HL-60 (cell line): ENCODE data around the gene ADAMTS14.

Experiments used
- GABPA ChIP-seq: IDR thresholded peaks from 2 replicates; pipeline ENCODE4 v1.6.1; 2012; ENCODE audit warnings: low read depth
- POLR2AphosphoS5 ChIP-seq: IDR thresholded peaks from 2 replicates; pipeline ENCODE4 v1.6.1; 2012; ENCODE audit warnings: low read depth
- SPI1 ChIP-seq: IDR thresholded peaks from 2 replicates; pipeline ENCODE4 v1.6.1; 2012; ENCODE audit warnings: low read depth, mild to moderate bottlenecking, borderline replicate concordance
- TF ChIP-seq, protein P1 (sequence below): IDR thresholded peaks from one replicate; pipeline ENCODE4 v1.5.1; 2011; ENCODE audit warnings: low read length, control low read depth, inconsistent platforms; ENCODE audit not compliant: insufficient read depth
- TF ChIP-seq, protein P2 (sequence below): IDR thresholded peaks from 2 replicates; pipeline ENCODE4 v1.6.1; 2012; ENCODE audit warnings: low read depth; ENCODE audit not compliant: insufficient replicate concordance

DNA sequence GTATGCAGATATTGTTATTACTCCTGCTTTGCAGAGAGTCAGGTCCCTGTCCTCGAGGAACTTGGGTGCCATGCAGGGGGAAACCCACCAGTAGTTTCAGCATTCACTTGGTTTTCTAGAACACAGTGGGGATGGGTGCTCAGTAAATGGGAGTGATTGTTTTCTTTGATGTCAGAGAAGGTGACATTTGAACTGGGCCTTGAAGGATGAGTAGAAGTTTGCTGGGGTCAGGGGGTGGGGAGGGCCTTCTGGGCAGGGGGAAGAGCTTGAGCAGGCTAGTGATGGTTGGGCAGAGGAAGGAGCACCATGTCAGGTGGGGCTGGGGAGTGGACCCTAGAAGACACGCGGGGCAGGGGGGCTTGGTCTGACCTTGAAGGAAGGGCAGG, 5.9 kb downstream of the ADAMTS14 start:
- TF ChIP-seq POLR2AphosphoS5, result no peak
- TF ChIP-seq, protein P1, sequence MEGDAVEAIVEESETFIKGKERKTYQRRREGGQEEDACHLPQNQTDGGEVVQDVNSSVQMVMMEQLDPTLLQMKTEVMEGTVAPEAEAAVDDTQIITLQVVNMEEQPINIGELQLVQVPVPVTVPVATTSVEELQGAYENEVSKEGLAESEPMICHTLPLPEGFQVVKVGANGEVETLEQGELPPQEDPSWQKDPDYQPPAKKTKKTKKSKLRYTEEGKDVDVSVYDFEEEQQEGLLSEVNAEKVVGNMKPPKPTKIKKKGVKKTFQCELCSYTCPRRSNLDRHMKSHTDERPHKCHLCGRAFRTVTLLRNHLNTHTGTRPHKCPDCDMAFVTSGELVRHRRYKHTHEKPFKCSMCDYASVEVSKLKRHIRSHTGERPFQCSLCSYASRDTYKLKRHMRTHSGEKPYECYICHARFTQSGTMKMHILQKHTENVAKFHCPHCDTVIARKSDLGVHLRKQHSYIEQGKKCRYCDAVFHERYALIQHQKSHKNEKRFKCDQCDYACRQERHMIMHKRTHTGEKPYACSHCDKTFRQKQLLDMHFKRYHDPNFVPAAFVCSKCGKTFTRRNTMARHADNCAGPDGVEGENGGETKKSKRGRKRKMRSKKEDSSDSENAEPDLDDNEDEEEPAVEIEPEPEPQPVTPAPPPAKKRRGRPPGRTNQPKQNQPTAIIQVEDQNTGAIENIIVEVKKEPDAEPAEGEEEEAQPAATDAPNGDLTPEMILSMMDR, result no peak
- TF ChIP-seq, protein P2, sequence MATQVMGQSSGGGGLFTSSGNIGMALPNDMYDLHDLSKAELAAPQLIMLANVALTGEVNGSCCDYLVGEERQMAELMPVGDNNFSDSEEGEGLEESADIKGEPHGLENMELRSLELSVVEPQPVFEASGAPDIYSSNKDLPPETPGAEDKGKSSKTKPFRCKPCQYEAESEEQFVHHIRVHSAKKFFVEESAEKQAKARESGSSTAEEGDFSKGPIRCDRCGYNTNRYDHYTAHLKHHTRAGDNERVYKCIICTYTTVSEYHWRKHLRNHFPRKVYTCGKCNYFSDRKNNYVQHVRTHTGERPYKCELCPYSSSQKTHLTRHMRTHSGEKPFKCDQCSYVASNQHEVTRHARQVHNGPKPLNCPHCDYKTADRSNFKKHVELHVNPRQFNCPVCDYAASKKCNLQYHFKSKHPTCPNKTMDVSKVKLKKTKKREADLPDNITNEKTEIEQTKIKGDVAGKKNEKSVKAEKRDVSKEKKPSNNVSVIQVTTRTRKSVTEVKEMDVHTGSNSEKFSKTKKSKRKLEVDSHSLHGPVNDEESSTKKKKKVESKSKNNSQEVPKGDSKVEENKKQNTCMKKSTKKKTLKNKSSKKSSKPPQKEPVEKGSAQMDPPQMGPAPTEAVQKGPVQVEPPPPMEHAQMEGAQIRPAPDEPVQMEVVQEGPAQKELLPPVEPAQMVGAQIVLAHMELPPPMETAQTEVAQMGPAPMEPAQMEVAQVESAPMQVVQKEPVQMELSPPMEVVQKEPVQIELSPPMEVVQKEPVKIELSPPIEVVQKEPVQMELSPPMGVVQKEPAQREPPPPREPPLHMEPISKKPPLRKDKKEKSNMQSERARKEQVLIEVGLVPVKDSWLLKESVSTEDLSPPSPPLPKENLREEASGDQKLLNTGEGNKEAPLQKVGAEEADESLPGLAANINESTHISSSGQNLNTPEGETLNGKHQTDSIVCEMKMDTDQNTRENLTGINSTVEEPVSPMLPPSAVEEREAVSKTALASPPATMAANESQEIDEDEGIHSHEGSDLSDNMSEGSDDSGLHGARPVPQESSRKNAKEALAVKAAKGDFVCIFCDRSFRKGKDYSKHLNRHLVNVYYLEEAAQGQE, result no peak
- TF ChIP-seq SPI1, result no peak
- TF ChIP-seq GABPA, result no peak
